ENCODE results near the gene RIGI. TPM values are rescaled to one million over a fixed set of nuclear protein-coding genes. Genes with fewer than 3 reads are reported as not detected.

RIGI gene
- total and polyA plus RNA-seq, 2 of the 13 experiments (the other 11 are each of a cell fraction or from before 2014, with no cell fraction given) = 3.0 to 8.2 TPM

- TF ChIP-seq, protein P1, sequence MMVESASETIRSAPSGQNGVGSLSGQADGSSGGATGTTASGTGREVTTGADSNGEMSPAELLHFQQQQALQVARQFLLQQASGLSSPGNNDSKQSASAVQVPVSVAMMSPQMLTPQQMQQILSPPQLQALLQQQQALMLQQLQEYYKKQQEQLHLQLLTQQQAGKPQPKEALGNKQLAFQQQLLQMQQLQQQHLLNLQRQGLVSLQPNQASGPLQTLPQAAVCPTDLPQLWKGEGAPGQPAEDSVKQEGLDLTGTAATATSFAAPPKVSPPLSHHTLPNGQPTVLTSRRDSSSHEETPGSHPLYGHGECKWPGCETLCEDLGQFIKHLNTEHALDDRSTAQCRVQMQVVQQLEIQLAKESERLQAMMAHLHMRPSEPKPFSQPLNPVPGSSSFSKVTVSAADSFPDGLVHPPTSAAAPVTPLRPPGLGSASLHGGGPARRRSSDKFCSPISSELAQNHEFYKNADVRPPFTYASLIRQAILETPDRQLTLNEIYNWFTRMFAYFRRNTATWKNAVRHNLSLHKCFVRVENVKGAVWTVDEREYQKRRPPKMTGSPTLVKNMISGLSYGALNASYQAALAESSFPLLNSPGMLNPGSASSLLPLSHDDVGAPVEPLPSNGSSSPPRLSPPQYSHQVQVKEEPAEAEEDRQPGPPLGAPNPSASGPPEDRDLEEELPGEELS (CRISPR knock-in tag; IDR thresholded peaks at IDR 0.05) = no peak; the same call in 1 of the 2 replicates
- TF ChIP-seq SATB2 (CRISPR knock-in tag; IDR thresholded peaks at IDR 0.05) (no peak), THYN1 (CRISPR knock-in tag; IDR thresholded peaks at IDR 0.05; ENCODE audit: borderline replicate concordance, low read depth) (no peak), ZHX1 (CRISPR knock-in tag; IDR thresholded peaks at IDR 0.05; ENCODE audit: low read depth) (no peak), ZNF615 (CRISPR knock-in tag; IDR thresholded peaks at IDR 0.05; ENCODE audit: borderline replicate concordance) (no peak), ZNF543 (CRISPR knock-in tag; IDR thresholded peaks at IDR 0.05) (peak; percentile 79; the same call in 1 of the 2 replicates), ZNF143 (CRISPR knock-in tag; IDR thresholded peaks at IDR 0.05) (no peak), FOSL2 (CRISPR knock-in tag; IDR thresholded peaks at IDR 0.05) (peak; percentile 52; the same call in 1 of the 2 replicates), SAP130 (CRISPR knock-in tag; IDR thresholded peaks at IDR 0.05; ENCODE audit: low read depth) (peak; percentile 81), ZNF383 (CRISPR knock-in tag; IDR thresholded peaks at IDR 0.05; ENCODE audit: borderline replicate concordance) (no peak), SMARCE1 (IDR thresholded peaks at IDR 0.05; ENCODE audit: borderline replicate concordance) (no peak), ISL2 (CRISPR knock-in tag; IDR thresholded peaks at IDR 0.05) (no peak; the same call in 1 of the 2 replicates), ZFP36L1 (CRISPR knock-in tag; IDR thresholded peaks at IDR 0.05) (no peak), NCOA5 (CRISPR knock-in tag; IDR thresholded peaks at IDR 0.05) (no peak), ZBED4 (CRISPR knock-in tag; IDR thresholded peaks at IDR 0.05; ENCODE audit: borderline replicate concordance) (peak; percentile 43), ZNF782 (CRISPR knock-in tag; IDR thresholded peaks at IDR 0.05; ENCODE audit: borderline replicate concordance) (0 out of 2 replicates have a peak, but pooled peaks have one; percentile 63), STAG1 (CRISPR knock-in tag; IDR thresholded peaks at IDR 0.05) (no peak), NAIF1 (CRISPR knock-in tag; IDR thresholded peaks at IDR 0.05; ENCODE audit: borderline replicate concordance) (peak; percentile 92), KDM1A (CRISPR knock-in tag; IDR thresholded peaks at IDR 0.05) (no peak)
Observed at GRCh38 chr9:32552172-32552872, 26.3 kb upstream of the RIGI start, which contains the start of the genes SMIM27 and TOPORS (continued).

Data from HepG2 (cell line).